Muscle layer of colon (tissue), 2 donors: ENCODE results near the gene LARP6.

Source experiments
- H3K27ac ChIP-seq: one replicate; pipeline ENCODE4 v1.7.0; 2013; ENCODE audit warnings: low read depth, mild to moderate bottlenecking, low read length, moderate library complexity
- H3K27me3 ChIP-seq, 2 donors: one replicate each; pipeline ENCODE4 v1.7.0; 2013; ENCODE audit warnings: low read length in 2 of 2, mild to moderate bottlenecking in 2 of 2; ENCODE audit not compliant: insufficient read depth in 2 of 2, control insufficient read depth in 1 of 2
- H3K36me3 ChIP-seq: one replicate; pipeline ENCODE4 v1.7.0; 2013; ENCODE audit warnings: mild to moderate bottlenecking, low read length; ENCODE audit not compliant: insufficient read depth
- H3K4me1 ChIP-seq: one replicate; pipeline ENCODE4 v1.7.0; 2013; ENCODE audit warnings: mild to moderate bottlenecking, low read length; ENCODE audit not compliant: insufficient read depth
- H3K4me3 ChIP-seq, 2 donors: one replicate each; pipeline ENCODE4 v1.7.0; 2013; ENCODE audit warnings: low read length in 2 of 2, low read depth in 1 of 2, mild to moderate bottlenecking in 1 of 2, moderate library complexity in 1 of 2
- H3K9ac ChIP-seq: one replicate; pipeline ENCODE4 v1.7.0; 2013; ENCODE audit warnings: low read length
- H3K9me3 ChIP-seq: one replicate; pipeline ENCODE4 v1.7.0; 2013; ENCODE audit warnings: mild to moderate bottlenecking, low read length
- donor health status: abdominal sarcoma.
- donor health status: Adenocarcinoma of cecum.

Gene LARP6

GRCh38 chr15:70857562-70858285, 3.8 kb upstream of the LARP6 start:
- H3K27ac ChIP-seq: no peak overlapping the region
- H3K36me3 ChIP-seq: no peaks in the 10 kb centered on the region
- H3K4me1 ChIP-seq: peaks cover 24% of the 10 kb centered on the region
- H3K9me3 ChIP-seq: no peaks in the 10 kb centered on the region
- no peak overlapping the region for H3K4me3 ChIP-seq
- no peaks in the 10 kb centered on the region for H3K27me3 ChIP-seq
- H3K9ac ChIP-seq: no peak overlapping the region

- no peaks in the 10 kb centered on the region for H3K9me3 ChIP-seq
- peaks cover 29% of the 10 kb centered on the region for H3K4me1 ChIP-seq
- no peak overlapping the region for H3K4me3 ChIP-seq
- H3K36me3 ChIP-seq: no peaks in the 10 kb centered on the region
- H3K27me3 ChIP-seq: no peaks in the 10 kb centered on the region
- H3K9ac ChIP-seq: no peak overlapping the region
- no peak overlapping the region for H3K27ac ChIP-seq
These were observed 3.1 kb upstream of the LARP6 start for GRCh38 chr15:70856884-70857561.

- H3K4me1 ChIP-seq: peaks cover 29% of the 10 kb centered on the region
- no peaks in the 10 kb centered on the region for H3K36me3 ChIP-seq
- no peaks in the 10 kb centered on the region for H3K9me3 ChIP-seq
- H3K9ac ChIP-seq: no peak overlapping the region
- H3K27me3 ChIP-seq: no peaks in the 10 kb centered on the region
- no peak overlapping the region for H3K4me3 ChIP-seq
- no peak overlapping the region for H3K27ac ChIP-seq
These were observed 2.4 kb upstream of the LARP6 start for GRCh38 chr15:70856177-70856883.

GRCh38 chr15:70855764-70856163, 1.8 kb upstream of the LARP6 start:
- H3K4me3 ChIP-seq: no peak overlapping the region

GRCh38 chr15:70854666-70854976, 664 bp upstream of the LARP6 start:
- peaks cover 29% of the 10 kb centered on the region for H3K4me1 ChIP-seq
- H3K4me3 ChIP-seq: peak overlapping the region; percentile 40 to 69
- no peaks in the 10 kb centered on the region for H3K36me3 ChIP-seq
- H3K27me3 ChIP-seq: no peaks in the 10 kb centered on the region
- H3K9ac ChIP-seq: peak overlapping the region; percentile 77
- H3K9me3 ChIP-seq: no peaks in the 10 kb centered on the region
- H3K27ac ChIP-seq: peak overlapping the region; percentile 70

More at GRCh38 chr15:70855764-70856163, 1.8 kb upstream of the LARP6 start:
- H3K27ac ChIP-seq: no peak overlapping the region
- peaks cover 29% of the 10 kb centered on the region for H3K4me1 ChIP-seq
- no peaks in the 10 kb centered on the region for H3K36me3 ChIP-seq
- no peaks in the 10 kb centered on the region for H3K9me3 ChIP-seq
- H3K9ac ChIP-seq: no peak overlapping the region
- H3K27me3 ChIP-seq: no peaks in the 10 kb centered on the region

- H3K9ac ChIP-seq: peak overlapping the region; percentile 77
- H3K27me3 ChIP-seq: no peaks in the 10 kb centered on the region
- H3K4me3 ChIP-seq: peak overlapping the region; percentile 73 to 76
- peak overlapping the region; percentile 67 for H3K27ac ChIP-seq
- peaks cover 29% of the 10 kb centered on the region for H3K4me1 ChIP-seq
- no peaks in the 10 kb centered on the region for H3K36me3 ChIP-seq
- no peaks in the 10 kb centered on the region for H3K9me3 ChIP-seq
These were observed 512 bp downstream of the LARP6 start for GRCh38 chr15:70853318-70853972.

- Histone ChIP-seq H3K9me3 (no peaks in the 10 kb centered on the region), H3K27ac (peak overlapping the region; percentile 67), H3K27me3 (no peaks in the 10 kb centered on the region), H3K4me3 (peak overlapping the region; percentile 73 to 76), H3K4me1 (peaks cover 29% of the 10 kb centered on the region), H3K9ac (peak overlapping the region; percentile 77), H3K36me3 (no peaks in the 10 kb centered on the region)
These were observed 1.2 kb downstream of the LARP6 start for GRCh38 chr15:70852501-70853317.

GRCh38 chr15:70851889-70852288, 2.1 kb downstream of the LARP6 start:
- no peak overlapping the region for H3K9ac ChIP-seq

GRCh38 chr15:70845602-70846360, 8.2 kb downstream of the LARP6 start:
- no peaks in the 10 kb centered on the region for H3K27me3 ChIP-seq
- H3K36me3 ChIP-seq: no peaks in the 10 kb centered on the region
- no peaks in the 10 kb centered on the region for H3K4me1 ChIP-seq
- no peaks in the 10 kb centered on the region for H3K9me3 ChIP-seq
- H3K9ac ChIP-seq: no peak overlapping the region
- H3K27ac ChIP-seq: no peak overlapping the region
- H3K4me3 ChIP-seq: no peak overlapping the region

More at GRCh38 chr15:70851889-70852288, 2.1 kb downstream of the LARP6 start:
- no peaks in the 10 kb centered on the region for H3K36me3 ChIP-seq
- H3K27me3 ChIP-seq: no peaks in the 10 kb centered on the region
- H3K9me3 ChIP-seq: no peaks in the 10 kb centered on the region
- H3K4me1 ChIP-seq: peaks cover 22% of the 10 kb centered on the region
- no peak overlapping the region for H3K27ac ChIP-seq
- no peak overlapping the region for H3K4me3 ChIP-seq

GRCh38 chr15:70837476-70837875, 16.5 kb downstream of the LARP6 start:
- Histone ChIP-seq H3K9ac (no peak overlapping the region), H3K9me3 (no peaks in the 10 kb centered on the region), H3K27ac (no peak overlapping the region), H3K27me3 (no peaks in the 10 kb centered on the region), H3K4me1 (no peaks in the 10 kb centered on the region), H3K4me3 (no peak overlapping the region), H3K36me3 (peaks cover 20% of the 10 kb centered on the region)
